Measurements from ENCODE around the gene GHRL.

GHRL gene

DNA sequence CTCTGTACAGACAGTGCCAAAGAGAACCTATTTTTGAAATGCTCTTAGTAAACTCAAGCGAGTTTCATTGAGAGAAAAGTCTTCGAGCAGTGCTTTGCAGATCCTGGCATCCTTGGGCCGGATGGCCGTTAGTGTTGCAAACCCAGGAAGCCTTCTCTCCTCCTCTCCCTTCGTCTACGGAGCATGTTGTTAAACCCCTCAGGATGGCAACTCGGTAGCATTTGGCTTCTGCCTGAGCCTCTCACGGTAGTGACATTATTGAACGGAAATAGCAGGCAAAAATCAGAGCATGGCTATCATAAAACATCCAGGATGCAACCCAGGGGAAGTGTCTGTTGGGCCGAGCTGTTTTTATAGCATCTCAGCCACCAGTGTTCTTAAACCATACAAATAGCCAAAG, 34.8 kb upstream of the GHRL start:
- no peak for DNase-seq (ENCODE audit: low read depth)

GRCh38 chr3:10322352-10322710, 29.6 kb upstream of the GHRL start:
- no peak for DNase-seq (ENCODE audit: low read depth)

DNA sequence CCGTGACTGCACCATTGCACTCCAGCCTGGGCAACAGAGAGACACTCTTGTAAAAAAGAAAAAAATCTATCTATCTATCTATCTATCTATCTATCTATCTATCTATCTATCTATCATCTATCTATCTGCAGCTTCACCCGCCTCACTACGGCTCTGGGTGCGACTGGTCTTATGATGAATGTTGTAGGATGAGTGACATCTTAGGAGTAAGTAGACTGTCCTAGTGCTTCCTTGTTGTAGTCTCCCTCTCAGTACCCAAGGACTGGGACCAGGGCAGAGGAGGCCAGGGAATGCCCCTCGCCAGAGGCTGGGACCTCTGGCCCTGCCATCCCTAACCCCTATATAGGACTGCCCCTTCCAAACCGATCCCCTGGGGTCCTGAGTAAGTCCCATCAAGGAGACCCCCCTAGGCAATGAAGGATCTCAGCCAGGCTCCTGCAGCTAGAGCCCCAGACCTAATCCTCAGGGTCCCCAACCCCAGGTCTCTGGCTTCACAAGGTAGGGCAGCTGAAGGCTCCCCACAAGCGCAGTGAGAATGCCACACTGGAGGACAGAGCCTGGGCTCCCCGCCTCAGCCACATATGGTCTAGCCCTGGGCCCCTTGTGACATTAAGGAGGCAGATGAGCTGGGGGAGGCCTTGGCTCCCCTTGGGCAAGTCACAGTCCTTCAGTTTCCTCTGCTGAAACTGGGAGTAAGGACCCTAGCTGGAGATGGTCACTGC, 29.0 kb upstream of the GHRL start:
- no peak for DNase-seq (ENCODE audit: low read depth)

DNA sequence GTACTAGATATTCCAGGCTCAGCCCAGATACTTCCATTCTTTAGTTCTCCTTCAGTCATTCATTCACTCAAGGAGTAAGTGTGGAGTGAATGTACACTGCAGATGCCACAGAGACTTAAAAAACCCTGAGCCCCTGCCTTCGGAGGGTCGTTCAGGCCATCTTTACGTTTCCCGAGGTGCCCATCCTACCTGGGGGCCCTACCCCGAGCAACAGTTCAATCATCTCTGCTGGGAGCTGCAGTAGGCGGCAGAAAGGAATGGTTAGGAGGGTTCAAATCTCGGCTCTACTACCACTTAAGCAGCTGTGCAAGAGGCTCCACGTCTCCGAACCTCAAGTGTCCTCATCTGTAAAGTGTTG, 27.6 kb upstream of the GHRL start:
- no peak for DNase-seq (ENCODE audit: low read depth)

DNA sequence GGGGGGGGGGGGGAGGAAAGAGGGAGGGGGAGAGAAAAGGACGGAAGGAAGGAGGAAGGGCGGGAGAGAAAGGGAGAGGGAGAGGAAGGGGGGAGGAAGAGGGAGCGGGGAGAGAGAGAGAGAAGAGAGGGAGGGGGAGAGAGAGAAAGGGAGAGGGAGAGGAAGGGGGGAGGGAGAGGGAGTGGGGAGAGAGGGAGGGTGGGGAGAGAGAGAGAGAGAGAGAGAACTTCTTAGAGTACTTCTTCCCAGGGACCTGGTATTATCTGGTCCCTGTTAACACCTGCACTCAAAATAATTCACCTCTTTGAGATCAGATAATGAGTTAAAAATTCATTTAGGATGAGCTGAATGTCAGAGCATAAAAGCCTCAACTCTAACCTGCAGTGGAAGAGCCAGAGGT, 27.1 kb upstream of the GHRL start:
- no peak for DNase-seq (ENCODE audit: low read depth)

- DNase-seq (ENCODE audit: low read depth), result no peak
Measured at GRCh38 chr3:10319251-10319650, 26.5 kb upstream of the GHRL start.

DNA sequence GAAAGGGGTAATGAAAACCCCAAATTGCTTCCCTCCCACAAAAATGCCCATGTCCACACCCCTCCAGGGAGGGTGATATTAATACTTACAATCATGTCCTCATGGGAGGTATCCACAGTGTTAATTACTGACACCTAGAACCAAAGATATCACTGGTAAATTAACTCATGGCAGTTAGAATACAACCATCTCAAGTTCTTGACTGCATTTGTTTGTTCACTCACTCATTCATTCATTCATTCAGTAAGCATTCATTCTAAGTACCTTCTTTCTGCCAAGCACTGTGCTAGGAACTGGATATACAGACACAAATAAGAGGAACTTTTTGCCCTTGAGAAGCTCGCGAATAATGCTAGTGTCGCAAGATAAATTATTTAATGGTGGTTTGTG, 25.2 kb upstream of the GHRL start:
- no peak for DNase-seq (ENCODE audit: low read depth)

- DNase-seq (ENCODE audit: low read depth), result no peak
Measured at GRCh38 chr3:10317311-10317960, 24.7 kb upstream of the GHRL start.

DNA sequence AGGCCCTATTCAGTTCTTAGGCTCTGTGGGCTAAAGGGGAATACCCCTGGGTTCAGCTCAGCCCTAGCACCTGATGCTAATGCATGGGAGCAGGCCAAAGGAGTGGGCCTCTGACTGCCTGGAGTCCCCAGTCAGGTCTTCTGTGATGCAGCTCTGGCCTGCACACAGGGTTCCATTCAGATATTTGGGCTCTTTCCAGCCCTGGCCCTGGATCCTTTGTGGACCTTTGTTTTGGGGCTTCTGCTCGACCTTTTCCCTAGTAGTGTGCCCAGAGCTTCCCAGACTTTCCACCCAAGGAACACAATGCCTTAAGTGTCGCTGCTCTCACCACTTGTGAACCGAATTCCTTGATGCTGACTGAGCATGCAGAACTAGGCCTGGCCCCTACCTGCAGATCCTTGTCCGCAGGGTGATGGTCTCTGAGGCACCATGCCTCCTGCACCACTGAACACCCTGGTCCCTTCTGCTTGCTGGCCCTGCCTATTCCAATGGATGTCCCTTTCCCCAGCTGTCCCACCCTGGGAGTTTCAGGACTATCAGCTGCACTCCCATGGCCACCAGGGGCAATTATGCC, 23.1 kb upstream of the GHRL start:
- DNase-seq (ENCODE audit: low read depth), result no peak

GRCh38 chr3:10315101-10315500, 22.4 kb upstream of the GHRL start:
- no peak for DNase-seq (ENCODE audit: low read depth)

DNA sequence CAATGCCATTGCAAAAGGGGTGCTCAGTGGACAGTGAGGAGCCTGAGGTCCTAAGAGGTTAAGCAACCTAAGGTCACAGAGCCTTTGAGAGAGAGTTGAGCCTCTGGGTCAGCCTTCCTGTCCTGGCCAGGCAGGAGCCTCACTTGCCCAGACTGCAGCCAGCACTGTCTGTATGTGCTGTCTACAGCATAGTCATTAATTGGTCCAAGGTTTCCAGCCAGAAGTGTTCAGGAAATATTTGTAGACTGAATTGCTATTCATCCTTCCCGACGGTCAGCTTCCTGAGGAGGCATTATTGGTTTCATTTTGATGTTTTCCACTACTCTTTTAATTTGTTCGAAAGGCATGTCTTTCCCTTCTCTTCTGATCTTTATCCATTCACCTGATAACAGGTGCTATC, 20.1 kb upstream of the GHRL start:
- DNase-seq (ENCODE audit: low read depth), result no peak

DNA sequence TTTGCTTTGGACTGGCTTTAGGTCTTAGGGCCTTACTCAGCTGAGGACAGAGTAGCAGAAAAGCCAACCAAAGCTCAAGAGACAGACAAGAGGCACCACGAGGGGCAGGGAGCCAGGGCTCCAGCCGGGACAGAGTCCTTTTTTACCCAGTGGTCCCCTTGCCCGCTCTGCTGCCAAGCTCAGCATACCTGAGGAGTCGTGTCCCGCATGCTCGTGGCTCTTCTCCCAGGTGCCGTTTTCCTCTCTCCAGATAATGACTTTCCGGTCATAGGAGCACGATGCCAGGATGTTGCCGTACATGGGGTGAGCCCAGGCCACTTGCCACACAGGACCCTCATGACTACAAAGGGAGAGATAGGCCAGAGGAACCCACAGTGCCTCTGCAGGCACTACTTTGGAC, 19.6 kb upstream of the GHRL start:
- no peak for DNase-seq (ENCODE audit: low read depth)

DNA sequence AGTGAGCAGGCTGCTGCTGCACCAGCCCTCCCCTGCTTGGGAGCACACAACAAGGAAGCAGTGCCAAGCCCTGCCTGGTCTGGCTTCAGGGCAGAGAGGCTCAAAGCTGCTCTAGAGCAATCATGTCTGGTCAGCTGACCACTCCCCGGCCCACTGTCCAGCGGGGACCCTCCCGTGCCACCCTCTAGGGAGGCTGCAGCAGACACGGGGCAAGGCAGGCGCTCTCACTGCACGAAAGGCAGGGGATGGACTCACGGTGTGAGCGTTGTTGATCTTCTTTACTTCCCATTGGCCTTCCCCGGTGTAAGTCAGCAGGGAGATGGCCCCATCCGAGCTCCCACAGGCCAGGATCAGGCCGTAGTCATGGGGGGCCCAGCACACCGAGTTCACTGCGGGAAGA, 19.0 kb upstream of the GHRL start:
- no peak for DNase-seq (ENCODE audit: low read depth)

- DNase-seq (ENCODE audit: low read depth), result no peak
Measured at GRCh38 chr3:10310578-10310977, 17.8 kb upstream of the GHRL start.

GRCh38 chr3:10309736-10310135, 17.0 kb upstream of the GHRL start:
- no peak for DNase-seq (ENCODE audit: low read depth)

- no peak for DNase-seq (ENCODE audit: low read depth)
Measured at GRCh38 chr3:10308678-10309077, 15.9 kb upstream of the GHRL start.

DNA sequence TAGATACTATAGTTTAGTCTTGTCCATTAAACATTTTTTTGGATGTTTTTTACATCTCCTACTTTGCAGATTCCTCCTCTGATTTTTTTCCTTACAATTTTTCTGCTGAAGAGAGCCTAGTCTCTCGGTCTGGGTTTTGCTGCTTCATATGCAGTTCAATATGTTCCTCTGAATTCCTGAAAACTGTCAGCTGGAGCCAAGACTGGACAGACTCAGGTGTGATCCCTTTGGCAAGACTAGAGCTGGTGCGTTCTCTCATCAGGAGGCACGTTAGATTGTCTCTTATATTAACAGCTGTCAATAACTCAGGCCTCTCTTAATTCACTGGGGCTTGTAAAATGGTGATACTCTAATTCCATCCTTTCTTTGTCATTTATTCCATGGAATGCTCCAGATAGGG, 13.4 kb upstream of the GHRL start:
- DNase-seq (ENCODE audit: low read depth), result no peak

DNA sequence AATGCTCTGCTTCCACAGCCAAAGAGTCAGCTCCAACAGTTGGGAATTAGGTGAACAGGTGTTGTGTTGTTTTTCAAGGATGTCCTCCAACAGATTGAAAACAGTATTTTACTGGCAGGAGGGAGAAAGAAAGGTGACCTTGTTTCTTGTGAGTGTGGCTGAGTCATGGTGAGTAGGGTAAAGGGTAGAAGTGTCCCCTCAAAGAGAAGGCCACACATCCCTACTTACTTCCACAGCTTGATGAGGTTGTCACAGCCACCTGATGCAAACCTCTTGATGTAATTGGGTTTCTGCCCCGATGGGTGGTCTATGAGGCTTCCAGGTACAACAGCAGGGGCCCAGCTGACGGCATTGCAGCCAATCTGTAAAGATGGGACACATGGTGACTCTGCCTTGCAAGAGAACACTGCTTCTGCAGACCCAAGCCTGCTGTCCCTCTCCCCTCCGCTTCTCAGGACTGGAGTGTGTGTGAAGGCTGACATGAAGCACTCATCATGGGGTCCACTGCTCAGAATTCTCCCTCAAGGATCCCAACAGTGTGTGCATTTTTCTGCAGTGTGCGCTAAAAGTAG, 12.7 kb upstream of the GHRL start:
- DNase-seq (ENCODE audit: low read depth), result no peak

GRCh38 chr3:10304905-10305304, 12.2 kb upstream of the GHRL start:
- DNase-seq (ENCODE audit: low read depth), result no peak

DNA sequence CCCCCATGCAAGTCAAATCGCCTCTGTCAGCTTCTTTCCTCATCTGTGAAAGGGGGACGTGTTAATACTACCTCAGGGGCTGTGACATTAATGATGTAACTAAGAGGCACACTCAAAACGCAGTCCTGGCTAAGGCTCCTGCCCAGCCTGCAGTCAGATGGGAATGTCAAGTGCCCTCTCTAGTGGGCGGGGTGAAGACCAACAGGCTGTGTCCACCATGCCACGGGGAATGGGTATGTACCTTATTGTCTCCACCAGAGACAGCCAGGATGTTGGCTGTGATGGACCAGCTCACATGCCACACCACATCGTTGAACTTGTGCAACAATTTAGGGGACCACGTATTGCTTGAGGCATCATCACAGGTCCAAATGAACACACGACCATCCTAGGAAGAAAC, 11.0 kb upstream of the GHRL start:
- no peak for DNase-seq (ENCODE audit: low read depth)

DNA sequence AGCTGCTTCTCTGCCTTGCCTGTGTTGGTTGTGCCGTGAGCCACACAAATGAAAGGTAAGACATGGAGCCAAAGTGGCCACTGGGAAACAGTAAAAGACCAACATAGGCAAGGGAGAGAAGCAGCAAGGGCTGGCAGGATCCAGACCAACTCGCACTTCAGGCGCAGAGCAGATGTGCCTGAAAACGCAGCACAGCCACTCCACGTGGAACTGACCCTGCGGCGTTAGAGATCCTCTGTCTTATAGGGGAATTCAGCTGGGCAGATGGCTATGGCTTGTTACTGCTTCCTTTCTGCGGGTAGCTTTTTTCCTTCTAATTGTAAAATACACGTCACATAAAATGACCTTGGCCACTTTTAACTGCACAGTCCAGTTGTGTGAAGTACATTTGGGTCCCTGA, 10.4 kb upstream of the GHRL start:
- no peak for DNase-seq (ENCODE audit: low read depth)

DNA sequence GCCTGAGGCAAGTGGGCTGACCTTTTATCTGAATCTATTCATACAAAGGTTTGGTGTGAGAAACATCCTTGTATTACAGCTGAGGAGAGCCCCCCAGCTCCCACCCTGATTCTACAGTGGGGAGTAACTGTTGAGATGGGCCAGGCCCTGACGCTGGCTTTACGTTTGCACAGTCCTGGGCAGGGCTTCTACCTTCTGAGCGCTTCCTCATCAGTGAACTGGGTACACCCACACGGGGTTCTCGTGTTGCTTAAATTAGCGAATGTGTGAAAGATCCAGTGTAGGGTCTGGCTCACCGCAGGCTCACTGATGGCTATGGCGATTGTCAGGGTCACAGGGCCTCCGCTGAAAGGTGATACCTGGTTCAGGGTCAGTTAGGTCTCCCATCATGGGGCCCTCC, 7.3 kb upstream of the GHRL start:
- no peak for DNase-seq (ENCODE audit: low read depth)

GRCh38 chr3:10299679-10300078, 6.9 kb upstream of the GHRL start:
- no peak for DNase-seq (ENCODE audit: low read depth)

DNA sequence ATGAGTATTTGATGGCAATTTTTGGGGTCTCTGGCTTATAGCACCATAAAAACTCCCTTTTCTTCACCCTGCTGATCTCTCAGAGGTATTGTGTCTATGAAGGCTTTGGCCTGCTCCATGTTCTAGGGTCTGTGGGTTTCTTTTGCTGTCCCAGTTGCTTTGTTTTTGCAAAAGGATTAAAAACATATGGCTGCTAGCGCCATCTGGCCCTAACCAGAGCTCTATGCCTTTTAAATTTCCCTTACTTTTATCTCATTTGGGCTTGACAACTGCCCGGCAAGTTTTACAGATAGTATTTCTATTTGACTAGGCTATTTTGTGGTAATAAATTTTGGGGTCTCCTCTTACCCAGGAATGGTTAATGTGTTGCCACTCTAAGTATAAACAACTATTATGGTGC, 6.4 kb upstream of the GHRL start:
- DNase-seq (ENCODE audit: low read depth), result no peak

Measured in stimulated activated CD8-positive, alpha-beta memory T cell treated with anti-CD3 and anti-CD28 coated beads, Interleukin-4, amount 100 ng/mL, for 24 hours (primary cell).